ENCODE measurements around the gene CRMP1.
A peak's percentile ranks its signal among the peaks of the same experiment; 100 is the strongest.

Gene CRMP1

DNA sequence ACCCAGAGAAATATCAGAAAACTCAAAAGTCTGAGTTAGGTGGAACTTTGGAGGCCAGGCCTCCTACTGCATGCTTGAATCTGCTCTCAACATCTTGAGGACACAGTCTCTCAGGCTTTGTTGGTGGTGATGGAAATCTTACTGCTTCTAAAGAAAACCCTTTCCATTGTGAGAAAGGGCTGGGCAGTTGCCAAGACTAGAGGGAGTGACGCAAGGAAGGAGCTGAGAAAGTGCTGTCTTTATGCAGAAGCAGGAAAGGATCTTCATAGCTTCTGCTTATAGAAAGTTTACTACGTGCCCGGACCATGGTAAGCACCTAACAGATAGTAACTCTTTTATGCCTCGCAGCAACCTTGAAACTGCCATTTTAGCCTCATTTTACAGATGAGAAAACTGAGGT, 2.4 kb upstream of the CRMP1 start:
- Mint-ChIP-seq H3K4me1 (peaks cover 24% of the 10 kb centered on the region), H3K27ac (no peak overlapping the region), H3K27me3 (ENCODE audit: low read depth, poor library complexity) (peaks cover 88% of the 10 kb centered on the region), H3K4me3 (no peak overlapping the region), H3K36me3 (ENCODE audit: low read depth) (no peaks in the 10 kb centered on the region), H3K9me3 (peaks cover 24% of the 10 kb centered on the region)
- no peak for DNase-seq
- TF ChIP-seq, protein P1, sequence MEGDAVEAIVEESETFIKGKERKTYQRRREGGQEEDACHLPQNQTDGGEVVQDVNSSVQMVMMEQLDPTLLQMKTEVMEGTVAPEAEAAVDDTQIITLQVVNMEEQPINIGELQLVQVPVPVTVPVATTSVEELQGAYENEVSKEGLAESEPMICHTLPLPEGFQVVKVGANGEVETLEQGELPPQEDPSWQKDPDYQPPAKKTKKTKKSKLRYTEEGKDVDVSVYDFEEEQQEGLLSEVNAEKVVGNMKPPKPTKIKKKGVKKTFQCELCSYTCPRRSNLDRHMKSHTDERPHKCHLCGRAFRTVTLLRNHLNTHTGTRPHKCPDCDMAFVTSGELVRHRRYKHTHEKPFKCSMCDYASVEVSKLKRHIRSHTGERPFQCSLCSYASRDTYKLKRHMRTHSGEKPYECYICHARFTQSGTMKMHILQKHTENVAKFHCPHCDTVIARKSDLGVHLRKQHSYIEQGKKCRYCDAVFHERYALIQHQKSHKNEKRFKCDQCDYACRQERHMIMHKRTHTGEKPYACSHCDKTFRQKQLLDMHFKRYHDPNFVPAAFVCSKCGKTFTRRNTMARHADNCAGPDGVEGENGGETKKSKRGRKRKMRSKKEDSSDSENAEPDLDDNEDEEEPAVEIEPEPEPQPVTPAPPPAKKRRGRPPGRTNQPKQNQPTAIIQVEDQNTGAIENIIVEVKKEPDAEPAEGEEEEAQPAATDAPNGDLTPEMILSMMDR (IDR thresholded peaks at IDR 0.05): no peak

DNA sequence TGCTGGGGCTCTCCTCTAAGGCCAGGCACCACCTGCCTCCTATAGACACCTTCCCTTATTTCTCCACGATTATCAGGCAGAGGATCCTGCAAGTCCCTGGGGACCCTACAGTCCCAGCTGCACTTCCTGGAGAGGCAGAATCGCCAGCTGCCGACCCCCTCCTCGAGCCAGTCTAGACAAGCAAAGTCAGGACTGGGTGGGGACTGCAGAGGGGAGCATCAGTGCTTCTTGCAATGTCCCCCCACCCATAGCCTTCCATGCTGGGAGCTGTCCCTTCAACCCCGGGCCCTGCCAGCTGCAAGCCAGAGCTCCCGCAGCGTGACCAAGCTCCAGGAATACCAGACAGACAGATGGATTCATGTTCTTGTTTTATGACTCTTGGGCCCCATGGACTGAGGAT, 1.4 kb upstream of the CRMP1 start:
- peak; percentile 37 for DNase-seq
- H3K27me3 Mint-ChIP-seq (ENCODE audit: low read depth, poor library complexity): peaks cover 88% of the 10 kb centered on the region
- H3K4me1 Mint-ChIP-seq: peaks cover 34% of the 10 kb centered on the region
- H3K27ac Mint-ChIP-seq: no peak overlapping the region
- H3K36me3 Mint-ChIP-seq (ENCODE audit: low read depth): no peaks in the 10 kb centered on the region
- TF ChIP-seq, protein P1 (IDR thresholded peaks at IDR 0.05): no peak
- no peak overlapping the region for H3K4me3 Mint-ChIP-seq
- peaks cover 24% of the 10 kb centered on the region for H3K9me3 Mint-ChIP-seq

DNA sequence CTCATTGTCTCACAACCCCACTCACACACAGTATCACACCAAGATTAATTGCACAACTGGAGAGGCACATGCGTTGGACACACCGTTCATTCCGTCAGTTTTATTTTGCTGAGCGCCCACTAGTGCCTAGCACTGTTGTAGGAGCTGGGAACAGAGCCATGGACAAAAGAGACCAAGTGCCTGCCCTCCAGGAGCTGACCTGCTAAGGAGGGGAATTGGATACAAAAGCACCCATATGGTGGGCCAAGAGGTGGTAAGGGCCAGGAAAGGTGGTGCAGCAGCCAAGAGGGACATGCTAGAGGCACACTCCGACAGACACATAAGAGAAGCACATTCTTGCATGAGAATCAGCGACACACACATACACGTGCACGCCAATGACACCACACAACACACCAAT, 705 bp upstream of the CRMP1 start:
- Mint-ChIP-seq H3K4me3 (peak overlapping the region; percentile 73), H3K27me3 (ENCODE audit: low read depth, poor library complexity) (peaks cover 85% of the 10 kb centered on the region), H3K4me1 (peaks cover 40% of the 10 kb centered on the region), H3K36me3 (ENCODE audit: low read depth) (no peaks in the 10 kb centered on the region), H3K9me3 (peaks cover 23% of the 10 kb centered on the region), H3K27ac (no peak overlapping the region)
- TF ChIP-seq, protein P1 (IDR thresholded peaks at IDR 0.05): no peak
- DNase-seq: no peak

DNA sequence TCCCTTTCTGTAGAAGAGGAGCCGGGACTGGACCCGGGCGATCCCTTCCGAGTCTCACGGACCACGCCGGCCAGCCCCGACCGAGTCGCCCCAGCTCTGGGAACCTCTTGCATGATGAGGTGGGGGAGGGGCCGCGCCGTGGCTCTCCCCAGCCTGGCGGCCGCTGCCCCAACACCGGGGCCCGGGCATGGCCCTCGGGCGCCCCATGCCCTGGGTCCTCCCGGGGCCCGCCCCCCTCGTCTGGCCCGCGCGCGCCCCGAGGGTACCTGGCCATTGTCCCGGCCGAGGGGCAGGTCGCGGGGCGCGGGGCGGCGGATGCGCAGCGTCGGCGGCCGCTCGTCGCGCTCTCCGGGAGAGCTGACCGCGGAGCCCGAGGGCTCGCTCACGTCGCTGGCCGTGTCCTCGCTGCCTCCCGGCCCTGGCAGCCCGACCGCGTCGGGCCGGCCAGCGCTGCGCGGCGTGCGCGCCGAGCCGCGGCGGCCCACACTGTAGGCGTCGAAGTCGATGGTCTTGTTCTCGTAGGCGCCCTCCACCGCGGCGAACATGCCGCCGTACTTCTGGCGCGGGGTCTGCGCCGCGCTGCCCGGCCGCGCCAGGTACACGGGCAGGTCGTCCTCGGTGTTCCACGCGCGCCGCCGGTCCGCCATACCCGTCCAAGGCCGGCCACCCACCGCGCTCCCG, 423 bp downstream of the CRMP1 start:
- peak; percentile 30 for DNase-seq
- Mint-ChIP-seq H3K36me3 (ENCODE audit: low read depth) (no peaks in the 10 kb centered on the region), H3K4me1 (peaks cover 40% of the 10 kb centered on the region), H3K9me3 (peaks cover 17% of the 10 kb centered on the region), H3K4me3 (no peak overlapping the region), H3K27me3 (ENCODE audit: low read depth, poor library complexity) (peaks cover 77% of the 10 kb centered on the region), H3K27ac (no peak overlapping the region)
- TF ChIP-seq, protein P1 (IDR thresholded peaks at IDR 0.05): no peak

DNA sequence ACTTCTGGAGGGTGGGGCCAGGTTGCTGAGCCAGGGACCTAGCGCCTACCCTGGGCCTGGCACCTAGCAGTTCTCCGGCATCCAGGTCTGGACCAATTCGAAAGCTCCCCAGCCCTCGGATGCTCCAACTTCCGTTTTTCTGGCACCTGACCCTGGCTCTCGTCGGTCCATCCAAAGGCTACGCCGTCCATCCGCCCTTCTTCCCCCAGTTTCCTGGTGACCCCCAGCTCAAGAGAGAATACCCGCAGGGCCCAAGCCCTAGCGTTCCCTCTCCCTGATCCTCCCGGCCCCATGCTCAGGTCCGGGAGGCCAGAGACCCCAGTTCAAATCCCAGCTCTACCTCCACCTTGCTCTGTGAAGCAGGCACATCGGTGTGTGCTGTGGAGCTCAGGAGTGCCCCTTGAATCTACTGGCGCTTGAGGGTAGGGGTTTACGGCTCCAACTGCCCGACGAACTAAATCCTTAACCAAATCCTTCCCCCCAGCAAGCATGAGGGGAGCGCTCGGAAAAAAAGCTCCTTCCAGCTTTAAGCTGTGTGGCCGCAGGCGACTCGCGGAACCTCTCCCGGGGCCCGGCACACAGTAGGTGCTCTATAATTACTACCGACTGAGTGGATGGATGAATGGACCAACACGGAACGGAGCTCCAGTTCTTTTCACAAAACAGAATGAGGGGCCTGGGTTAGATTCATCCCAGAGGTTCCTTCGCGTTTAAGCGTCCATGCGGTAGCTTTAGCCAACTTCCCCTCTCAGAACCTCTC, 1.1 kb downstream of the CRMP1 start:
- Mint-ChIP-seq H3K9me3 (peaks cover 12% of the 10 kb centered on the region), H3K4me3 (no peak overlapping the region), H3K27me3 (ENCODE audit: low read depth, poor library complexity) (peaks cover 72% of the 10 kb centered on the region), H3K4me1 (peaks cover 40% of the 10 kb centered on the region), H3K27ac (no peak overlapping the region), H3K36me3 (ENCODE audit: low read depth) (no peaks in the 10 kb centered on the region)
- TF ChIP-seq, protein P1 (IDR thresholded peaks at IDR 0.05): no peak
- DNase-seq: no peak

All from nephron progenitor cell (in vitro differentiated cells).